MG63 (cell line): ENCODE data around the gene MBD2. TPM values are rescaled to one million over a fixed set of nuclear protein-coding genes. Genes with fewer than 3 reads are reported as not detected.

Source experiments
- DNase-seq: peaks from one replicate; pipeline ENCODE4 v3.0.0-alpha.2; 2020
- H3K27me3 ChIP-seq: fragments of 250-450 bp; sonication (Bioruptor Pico); 2 replicates; pipeline ENCODE4 v1.5.1; 2020; ENCODE audit warnings: mild to moderate bottlenecking, moderate library complexity
- H3K36me3 ChIP-seq: fragments of 250-450 bp; sonication (Bioruptor Pico); 2 replicates; pipeline ENCODE4 v1.5.1; 2020; ENCODE audit warnings: mild to moderate bottlenecking, moderate library complexity
- H3K4me3 ChIP-seq: fragments of 250-450 bp; sonication (Bioruptor Pico); 2 replicates; pipeline ENCODE4 v1.5.1; 2020; ENCODE audit warnings: mild to moderate bottlenecking, moderate library complexity
- H3K9me3 ChIP-seq: fragments of 250-450 bp; sonication (Bioruptor Pico); 2 replicates; pipeline ENCODE4 v1.5.1; 2020; ENCODE audit warnings: mild to moderate bottlenecking, moderate library complexity
- total RNA-seq: library from RNA; depleted of rRNA; stranded (reverse); fragments of >200 nt; shearing (Covaris generic); gene quantifications from 2 replicates; pipeline ENCODE4 v1.2.3, GENCODE V29; 2014; ENCODE audit warnings: low replicate concordance; rRNA removed

MBD2 gene
- total RNA-seq, 1 experiment from 2014 or later, result 31.2 TPM

DNA sequence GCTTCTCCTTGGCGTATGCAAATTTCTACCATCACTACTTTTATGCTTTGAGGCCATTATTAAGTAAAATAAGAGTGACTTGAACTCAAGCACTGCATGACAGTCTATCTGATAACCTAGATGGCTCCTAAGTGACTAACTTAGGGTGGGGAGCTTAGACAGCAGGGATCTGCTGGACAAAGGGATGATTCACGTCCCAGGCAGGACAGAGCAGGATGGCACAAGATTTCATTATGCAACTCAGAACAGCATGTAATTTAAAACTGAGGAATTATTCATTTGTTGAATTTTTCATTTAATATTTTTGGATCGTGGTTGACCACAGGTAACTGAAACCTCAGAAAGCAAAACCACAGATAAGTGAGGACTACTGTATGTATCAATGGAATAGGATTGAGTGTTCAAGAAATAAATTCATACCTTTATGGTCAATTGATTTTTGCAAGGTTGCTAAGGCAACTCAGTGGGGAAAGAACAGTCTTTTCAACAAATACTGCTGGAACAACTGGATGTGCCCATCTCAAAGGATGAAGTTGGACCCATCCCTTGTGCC is 115.3 kb downstream of the MBD2 start:
- Histone ChIP-seq H3K36me3 (no peaks in the 10 kb centered on the region), H3K9me3 (no peaks in the 10 kb centered on the region), H3K4me3 (no peak overlapping the region), H3K27me3 (no peaks in the 10 kb centered on the region)
- DNase-seq, result no peak

DNA sequence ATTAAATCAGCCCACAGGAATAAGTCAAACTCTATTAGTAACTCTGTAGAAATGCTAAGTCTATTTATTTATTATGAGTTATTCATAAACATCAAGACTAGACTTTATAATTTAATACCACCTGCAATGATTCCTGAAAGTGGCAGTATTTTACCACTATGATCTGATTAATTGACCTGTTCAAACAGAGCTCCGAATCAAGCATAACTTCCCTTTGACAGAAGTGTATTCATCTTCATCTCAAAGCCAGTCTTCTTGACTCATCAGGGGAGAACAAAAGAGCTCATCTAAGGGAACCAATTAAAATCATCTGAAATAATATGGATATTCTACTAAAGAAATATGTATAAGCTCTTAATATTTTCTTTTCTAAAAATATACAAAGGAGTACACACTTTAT is 122.3 kb downstream of the MBD2 start:
- H3K36me3 ChIP-seq, result no peaks in the 10 kb centered on the region
- H3K4me3 ChIP-seq, result no peak overlapping the region
- no peak for DNase-seq
- no peaks in the 10 kb centered on the region for H3K27me3 ChIP-seq
- no peaks in the 10 kb centered on the region for H3K9me3 ChIP-seq

Other genes starting within 250 kb of the MBD2 start
- gene POLI, start 44.8 kb upstream of the MBD2 start, total RNA-seq, result 11.1 and 66.4 TPM in 2 replicates
- gene STARD6, start 133.2 kb upstream of the MBD2 start, total RNA-seq, result 1.3 TPM in 1 of 2 replicates, not detected in the other
- gene C18orf54, start 133.2 kb upstream of the MBD2 start, total RNA-seq, result 1.7 and 9.8 TPM in 2 replicates